RWPE2 (cell line): ENCODE measurements around the gene PITPNC1.
A peak's percentile ranks its signal among the peaks of the same experiment; 100 is the strongest.

Experiments used
- ATAC-seq: fragments of 200-7000 bp; cut with Tn5 transposase; 3 replicates; pipeline ENCODE4 v1.9.1; 2021; ENCODE audit warnings: low read depth
- DNase-seq: peaks from one replicate; pipeline ENCODE4 v3.0.0-alpha.2; 2020; ENCODE audit warnings: low spot score
- H3K27ac ChIP-seq: fragments of 450-650 bp; 2 replicates; pipeline ENCODE4 v1.5.1; 2017; ENCODE audit warnings: mild to moderate bottlenecking; ENCODE audit not compliant: poor library complexity, severe bottlenecking
- H3K27me3 ChIP-seq: fragments of 250-450 bp; sonication (Bioruptor Pico); 2 replicates; pipeline ENCODE4 v1.5.1; 2021; ENCODE audit warnings: mild to moderate bottlenecking, moderate library complexity; ENCODE audit not compliant: insufficient read depth, poor library complexity, severe bottlenecking
- H3K36me3 ChIP-seq: fragments of 250-450 bp; sonication (Bioruptor Pico); 2 replicates; pipeline ENCODE4 v1.5.1; 2020; ENCODE audit warnings: low read depth, mild to moderate bottlenecking, moderate library complexity
- H3K4me1 ChIP-seq: fragments of 250-450 bp; sonication (Bioruptor Pico); 2 replicates; pipeline ENCODE4 v1.5.1; 2021; ENCODE audit warnings: mild to moderate bottlenecking, moderate library complexity; ENCODE audit not compliant: insufficient read depth, poor library complexity, severe bottlenecking
- H3K4me3 ChIP-seq: fragments of 250-450 bp; sonication (Bioruptor Pico); 2 replicates; pipeline ENCODE4 v1.5.1; 2021; ENCODE audit warnings: mild to moderate bottlenecking, moderate library complexity; ENCODE audit not compliant: severe bottlenecking
- H3K9me3 ChIP-seq: fragments of 250-450 bp; sonication (Bioruptor Pico); 2 replicates; pipeline ENCODE4 v1.5.1; 2021; ENCODE audit warnings: mild to moderate bottlenecking, moderate library complexity; ENCODE audit not compliant: severe bottlenecking
- CTCF ChIP-seq: fragments of 450-650 bp; IDR thresholded peaks from one replicate; pipeline ENCODE4 v1.5.1; 2017; ENCODE audit warnings: mild to moderate bottlenecking, moderate library complexity; ENCODE audit not compliant: poor library complexity, severe bottlenecking

Gene PITPNC1

GRCh38 chr17:67682196-67682595 is 305.1 kb downstream of the PITPNC1 start:
- TF ChIP-seq CTCF, result no peak
- DNase-seq, result no peak
- no peak overlapping the region for H3K4me3 ChIP-seq
- no peaks in the 10 kb centered on the region for H3K4me1 ChIP-seq
- no peak for ATAC-seq
- no peaks in the 10 kb centered on the region for H3K9me3 ChIP-seq
- no peak overlapping the region for H3K27ac ChIP-seq
- H3K36me3 ChIP-seq, result peaks cover 14% of the 10 kb centered on the region; the same call in 1 of the 2 replicates
- no peaks in the 10 kb centered on the region for H3K27me3 ChIP-seq

- TF ChIP-seq CTCF, result no peak
- Histone ChIP-seq H3K4me1 (no peaks in the 10 kb centered on the region), H3K9me3 (no peaks in the 10 kb centered on the region), H3K4me3 (no peak overlapping the region), H3K27ac (no peak overlapping the region), H3K27me3 (no peaks in the 10 kb centered on the region), H3K36me3 (peaks cover 9% of the 10 kb centered on the region; the same call in 1 of the 2 replicates)
- no peak for DNase-seq
- ATAC-seq, result no peak
Observed at GRCh38 chr17:67685351-67685750, 308.3 kb downstream of the PITPNC1 start.

GRCh38 chr17:67686241-67686640 is 309.2 kb downstream of the PITPNC1 start:
- H3K27ac ChIP-seq, result no peak overlapping the region
- H3K4me3 ChIP-seq, result no peak overlapping the region
- no peaks in the 10 kb centered on the region for H3K4me1 ChIP-seq
- peaks cover 9% of the 10 kb centered on the region; the same call in 1 of the 2 replicates for H3K36me3 ChIP-seq
- DNase-seq (no peak), ATAC-seq (no peak)
- TF ChIP-seq CTCF, result no peak
- H3K9me3 ChIP-seq, result no peaks in the 10 kb centered on the region
- no peaks in the 10 kb centered on the region for H3K27me3 ChIP-seq

GRCh38 chr17:67687511-67687910 is 310.4 kb downstream of the PITPNC1 start:
- DNase-seq (no peak), ATAC-seq (no peak)
- Histone ChIP-seq H3K36me3 (peaks cover 11% of the 10 kb centered on the region; the same call in 1 of the 2 replicates), H3K27me3 (no peaks in the 10 kb centered on the region), H3K27ac (no peak overlapping the region), H3K4me1 (no peaks in the 10 kb centered on the region), H3K9me3 (no peaks in the 10 kb centered on the region), H3K4me3 (no peak overlapping the region)
- TF ChIP-seq CTCF, result no peak

GRCh38 chr17:67689534-67690177 is 312.6 kb downstream of the PITPNC1 start:
- Histone ChIP-seq H3K27me3 (no peaks in the 10 kb centered on the region), H3K9me3 (no peaks in the 10 kb centered on the region), H3K4me3 (no peak overlapping the region), H3K36me3 (peaks cover 16% of the 10 kb centered on the region), H3K27ac (no peak overlapping the region), H3K4me1 (no peaks in the 10 kb centered on the region)
- peak; percentile 88 for TF ChIP-seq CTCF
- ATAC-seq (no peak), DNase-seq (no peak)
